ENCODE measurements around the gene HEATR5B. TPM values are rescaled to one million over a fixed set of nuclear protein-coding genes. Genes with fewer than 3 reads are reported as not detected.

The HEATR5B gene
- total and polyA plus RNA-seq, 10 of the 15 experiments (the other 5 are each of a cell fraction or from before 2014, with no cell fraction given), result 4.1 to 34.7 (median 17.7) TPM

DNA sequence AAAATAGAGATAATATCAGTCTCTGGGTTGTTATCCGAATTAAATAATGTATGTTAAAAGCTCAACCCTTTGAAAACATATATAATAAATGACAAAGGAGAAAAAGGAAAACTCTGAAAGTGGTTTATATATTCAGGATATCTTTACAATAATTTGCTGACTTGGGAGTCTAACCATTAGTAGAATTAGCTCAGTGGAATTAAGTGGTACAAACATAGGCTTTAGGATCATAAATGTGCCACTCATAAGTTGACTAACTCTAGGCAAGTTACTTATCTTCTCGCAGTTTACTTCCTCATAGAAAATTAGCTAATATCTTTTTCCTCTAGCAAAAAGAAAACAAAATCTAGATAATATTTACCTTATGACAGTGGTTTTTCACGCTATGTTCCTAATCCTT, 44.6 kb downstream of the HEATR5B start:
- SMC1A ChIA-PET (ENCODE audit: uncharacterized antibody, unreplicated experiment), result interaction anchor here (1.2 kb wide), 1 partner anchor 13 kb away, joined by 4 read pairs; no protein-coding TSS in a partner anchor
- Histone ChIP-seq H3K27ac (ENCODE audit: control insufficient read depth, insufficient read depth) (no peak overlapping the region), H3K79me2 (ENCODE audit: control insufficient read depth, insufficient read depth, low read length) (no peaks in the 10 kb centered on the region), H4K20me1 (ENCODE audit: control insufficient read depth, insufficient read depth) (no peaks in the 10 kb centered on the region), H3K36me3 (ENCODE audit: control insufficient read depth in 2 of 2, insufficient read depth in 2 of 2, low read length in 1 of 2) (peaks cover 0 to 2% of the 10 kb centered on the region in 2 experiments; a peak in 2 of 4 replicates), H3K27me3 (replicated peaks in 1 of 2; ENCODE audit: control insufficient read depth in 2 of 2, insufficient read depth in 2 of 2, low read length in 1 of 2) (no peaks in the 10 kb centered on the region), H3K4me1 (ENCODE audit: control insufficient read depth, insufficient read depth, low read length) (no peaks in the 10 kb centered on the region), H2AFZ (ENCODE audit: control insufficient read depth, low read depth, low read length) (no peak overlapping the region), H3K4me2 (ENCODE audit: control insufficient read depth, insufficient read depth) (no peak overlapping the region), H3K9me3 (replicated peaks; ENCODE audit: control insufficient read depth, insufficient read depth, low read length) (no peaks in the 10 kb centered on the region), H3K9ac (ENCODE audit: control insufficient read depth, insufficient read depth, low read length) (no peak overlapping the region), H3K4me3 (no peak overlapping the region)
- no TSS peak for BruUV-seq (replicated peaks)
- no peak for TF ChIP-seq CHD1 (IDR thresholded peaks at IDR 0.05; ENCODE audit: low read depth, low read length)
- TF ChIP-seq MEF2B (IDR thresholded peaks at IDR 0.05; ENCODE audit: partially characterized antibody, poor library complexity, severe bottlenecking), result no peak
- no peak for TF ChIP-seq TBL1XR1 (IDR thresholded peaks at IDR 0.05; ENCODE audit: low read depth, low read length)
- TF ChIP-seq, protein P1, sequence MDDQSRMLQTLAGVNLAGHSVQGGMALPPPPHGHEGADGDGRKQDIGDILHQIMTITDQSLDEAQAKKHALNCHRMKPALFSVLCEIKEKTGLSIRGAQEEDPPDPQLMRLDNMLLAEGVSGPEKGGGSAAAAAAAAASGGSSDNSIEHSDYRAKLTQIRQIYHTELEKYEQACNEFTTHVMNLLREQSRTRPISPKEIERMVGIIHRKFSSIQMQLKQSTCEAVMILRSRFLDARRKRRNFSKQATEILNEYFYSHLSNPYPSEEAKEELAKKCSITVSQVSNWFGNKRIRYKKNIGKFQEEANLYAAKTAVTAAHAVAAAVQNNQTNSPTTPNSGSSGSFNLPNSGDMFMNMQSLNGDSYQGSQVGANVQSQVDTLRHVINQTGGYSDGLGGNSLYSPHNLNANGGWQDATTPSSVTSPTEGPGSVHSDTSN (IDR thresholded peaks at IDR 0.05; ENCODE audit: insufficient replicate concordance, low read depth, low read length), result no peak
- no peak for TF ChIP-seq HDAC2 (IDR thresholded peaks at IDR 0.05)
- TF ChIP-seq EED (IDR thresholded peaks at IDR 0.05; ENCODE audit: low read depth), result no peak
- TF ChIP-seq MYB (IDR thresholded peaks at IDR 0.05; ENCODE audit: borderline replicate concordance, low read depth, low read length), result no peak
- TF ChIP-seq TARDBP (IDR thresholded peaks at IDR 0.05; ENCODE audit: borderline replicate concordance), result no peak
- TF ChIP-seq CREB1 (IDR thresholded peaks at IDR 0.05; ENCODE audit: low read depth), result no peak
- TF ChIP-seq POU2F2 (IDR thresholded peaks at IDR 0.05; ENCODE audit: borderline replicate concordance, low read depth, low read length), result no peak
- TF ChIP-seq, protein P2, sequence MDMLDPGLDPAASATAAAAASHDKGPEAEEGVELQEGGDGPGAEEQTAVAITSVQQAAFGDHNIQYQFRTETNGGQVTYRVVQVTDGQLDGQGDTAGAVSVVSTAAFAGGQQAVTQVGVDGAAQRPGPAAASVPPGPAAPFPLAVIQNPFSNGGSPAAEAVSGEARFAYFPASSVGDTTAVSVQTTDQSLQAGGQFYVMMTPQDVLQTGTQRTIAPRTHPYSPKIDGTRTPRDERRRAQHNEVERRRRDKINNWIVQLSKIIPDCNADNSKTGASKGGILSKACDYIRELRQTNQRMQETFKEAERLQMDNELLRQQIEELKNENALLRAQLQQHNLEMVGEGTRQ (IDR thresholded peaks at IDR 0.05; ENCODE audit: borderline replicate concordance, low read depth, low read length), result no peak
- no peak for TF ChIP-seq CEBPB (IDR thresholded peaks at IDR 0.05; ENCODE audit: borderline replicate concordance in 1 of 2, low read depth in 2 of 2, low read length in 2 of 2)
- TF ChIP-seq, protein P3, sequence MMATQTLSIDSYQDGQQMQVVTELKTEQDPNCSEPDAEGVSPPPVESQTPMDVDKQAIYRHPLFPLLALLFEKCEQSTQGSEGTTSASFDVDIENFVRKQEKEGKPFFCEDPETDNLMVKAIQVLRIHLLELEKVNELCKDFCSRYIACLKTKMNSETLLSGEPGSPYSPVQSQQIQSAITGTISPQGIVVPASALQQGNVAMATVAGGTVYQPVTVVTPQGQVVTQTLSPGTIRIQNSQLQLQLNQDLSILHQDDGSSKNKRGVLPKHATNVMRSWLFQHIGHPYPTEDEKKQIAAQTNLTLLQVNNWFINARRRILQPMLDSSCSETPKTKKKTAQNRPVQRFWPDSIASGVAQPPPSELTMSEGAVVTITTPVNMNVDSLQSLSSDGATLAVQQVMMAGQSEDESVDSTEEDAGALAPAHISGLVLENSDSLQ (IDR thresholded peaks at IDR 0.05), result no peak
- TF ChIP-seq, protein P4, sequence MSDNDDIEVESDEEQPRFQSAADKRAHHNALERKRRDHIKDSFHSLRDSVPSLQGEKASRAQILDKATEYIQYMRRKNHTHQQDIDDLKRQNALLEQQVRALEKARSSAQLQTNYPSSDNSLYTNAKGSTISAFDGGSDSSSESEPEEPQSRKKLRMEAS (IDR thresholded peaks at IDR 0.05; ENCODE audit: low read depth, low read length), result no peak
- TF ChIP-seq, protein P5, sequence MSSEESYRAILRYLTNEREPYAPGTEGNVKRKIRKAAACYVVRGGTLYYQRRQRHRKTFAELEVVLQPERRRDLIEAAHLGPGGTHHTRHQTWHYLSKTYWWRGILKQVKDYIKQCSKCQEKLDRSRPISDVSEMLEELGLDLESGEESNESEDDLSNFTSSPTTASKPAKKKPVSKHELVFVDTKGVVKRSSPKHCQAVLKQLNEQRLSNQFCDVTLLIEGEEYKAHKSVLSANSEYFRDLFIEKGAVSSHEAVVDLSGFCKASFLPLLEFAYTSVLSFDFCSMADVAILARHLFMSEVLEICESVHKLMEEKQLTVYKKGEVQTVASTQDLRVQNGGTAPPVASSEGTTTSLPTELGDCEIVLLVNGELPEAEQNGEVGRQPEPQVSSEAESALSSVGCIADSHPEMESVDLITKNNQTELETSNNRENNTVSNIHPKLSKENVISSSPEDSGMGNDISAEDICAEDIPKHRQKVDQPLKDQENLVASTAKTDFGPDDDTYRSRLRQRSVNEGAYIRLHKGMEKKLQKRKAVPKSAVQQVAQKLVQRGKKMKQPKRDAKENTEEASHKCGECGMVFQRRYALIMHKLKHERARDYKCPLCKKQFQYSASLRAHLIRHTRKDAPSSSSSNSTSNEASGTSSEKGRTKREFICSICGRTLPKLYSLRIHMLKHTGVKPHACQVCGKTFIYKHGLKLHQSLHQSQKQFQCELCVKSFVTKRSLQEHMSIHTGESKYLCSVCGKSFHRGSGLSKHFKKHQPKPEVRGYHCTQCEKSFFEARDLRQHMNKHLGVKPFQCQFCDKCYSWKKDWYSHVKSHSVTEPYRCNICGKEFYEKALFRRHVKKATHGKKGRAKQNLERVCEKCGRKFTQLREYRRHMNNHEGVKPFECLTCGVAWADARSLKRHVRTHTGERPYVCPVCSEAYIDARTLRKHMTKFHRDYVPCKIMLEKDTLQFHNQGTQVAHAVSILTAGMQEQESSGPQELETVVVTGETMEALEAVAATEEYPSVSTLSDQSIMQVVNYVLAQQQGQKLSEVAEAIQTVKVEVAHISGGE (CRISPR knock-in tag; IDR thresholded peaks at IDR 0.05), result no peak
- intact Hi-C loops (cut with micrococcal nuclease; ENCODE audit: unreplicated experiment) (no loop called here), in situ Hi-C loops (cut with MboI) (no loop called here)
- RAD21 ChIA-PET (ENCODE audit: unreplicated experiment), result no interaction called here
- no peak for ATAC-seq
- no peak for DNase-seq (ENCODE audit: low read depth, low spot score)
- WGBS (ENCODE audit: insufficient coverage, insufficient replicate concordance, low lambda C conversion rate, missing lambda C conversion rate), result 96% methylated on average over 3 of the region's 3 CpGs
- POLR2A ChIA-PET, result no interaction called here
- CTCF ChIA-PET, result interaction anchor here (0.7 kb wide), 1 partner anchor 181 kb away, joined by 3 read pairs; no protein-coding TSS in a partner anchor
- no peak for FAIRE-seq

Measured in GM12878 (cell line).